Stimulated activated CD8-positive, alpha-beta memory T cell treated with anti-CD3 and anti-CD28 coated beads, Interleukin-2, amount 100 ng/mL, for 1 hour (primary cell): Measurements from ENCODE around the gene PGGHG.

ENCODE experiments used
- DNase-seq, 2 donors: peaks; one replicate each; pipeline ENCODE4 v3.0.0-alpha.2; 2020; ENCODE audit warnings: low read depth in 2 of 2

Gene PGGHG

GRCh38 chr11:285021-285893 is 3.7 kb upstream of the PGGHG start:
- no peak for DNase-seq

- DNase-seq = no peak
Observed at GRCh38 chr11:285894-286220, 3.1 kb upstream of the PGGHG start.

- DNase-seq = peak in 1 of 2 donors; percentile 62
Observed at GRCh38 chr11:286977-287820, 1.7 kb upstream of the PGGHG start.

GRCh38 chr11:287821-288477 is 977 bp upstream of the PGGHG start:
- no peak for DNase-seq

- no peak for DNase-seq
Observed at GRCh38 chr11:289398-289711, 429 bp downstream of the PGGHG start.

- DNase-seq = no peak
Observed at GRCh38 chr11:289712-290620, 1.0 kb downstream of the PGGHG start.

- no peak for DNase-seq
Observed at GRCh38 chr11:290621-291231, 1.8 kb downstream of the PGGHG start.

GRCh38 chr11:291281-292210 is 2.6 kb downstream of the PGGHG start:
- DNase-seq = no peak

GRCh38 chr11:292211-293121 is 3.5 kb downstream of the PGGHG start:
- DNase-seq = no peak

GRCh38 chr11:293271-293851 is 4.4 kb downstream of the PGGHG start:
- DNase-seq = no peak

- DNase-seq = no peak
Observed at GRCh38 chr11:293852-294661, 5.1 kb downstream of the PGGHG start.

GRCh38 chr11:294780-295179 is 5.9 kb downstream of the PGGHG start:
- no peak for DNase-seq

- DNase-seq = no peak
Observed at GRCh38 chr11:295351-296170, 6.6 kb downstream of the PGGHG start.

- DNase-seq = no peak
Observed at GRCh38 chr11:296171-297050, 7.5 kb downstream of the PGGHG start.

GRCh38 chr11:297051-297585 is 8.2 kb downstream of the PGGHG start:
- no peak for DNase-seq
